Caco-2 (cell line): ENCODE measurements around the gene REM2. TPM values are rescaled to one million over a fixed set of nuclear protein-coding genes. Genes with fewer than 3 reads are reported as not detected.

Experiments used
- BruUV-seq: library from RNA; stranded (reverse); fragments of 400-500 nt; replicated peaks from 2 replicates; lab custom pipeline; 2021; lab: Mats Ljungman, UMichigan
- CTCF ChIA-PET: fragments of 300-600 bp; sonication (Branson Sonifier 250); formaldehyde crosslinking; loops from one replicate; lab custom pipeline; 2022; ENCODE audit warnings: antibody characterized with exemption; lab: Charles Lee
- POLR2A ChIA-PET: fragments of 300-600 bp; sonication (Branson Sonifier 250); formaldehyde crosslinking; loops from one replicate; lab custom pipeline; 2022; ENCODE audit warnings: antibody characterized with exemption; lab: Charles Lee
- DNase-seq, 2 experiments: peaks; one replicate each; pipeline versions ENCODE4 v3.0.0 to v3.0.0-alpha.2; 2020 to 2022
- H3K27me3 ChIP-seq: replicated peaks from 2 replicates; pipeline ENCODE4 v1.6.0; 2011; ENCODE audit warnings: low read length; ENCODE audit not compliant: control insufficient read depth, insufficient read depth
- H3K36me3 ChIP-seq: 2 replicates; pipeline ENCODE4 v1.5.1; 2011; ENCODE audit warnings: low read length; ENCODE audit not compliant: control insufficient read depth, insufficient read depth
- H3K4me1 ChIP-seq: fragments of 250-450 bp; sonication (Bioruptor Pico); 2 replicates; pipeline ENCODE4 v1.5.1; 2020; ENCODE audit warnings: mild to moderate bottlenecking
- H3K4me3 ChIP-seq: 2 replicates; pipeline ENCODE4 v1.5.1; 2011; ENCODE audit warnings: low read depth, mild to moderate bottlenecking, control low read depth, low read length
- H3K9me3 ChIP-seq: fragments of 250-450 bp; sonication (Bioruptor Pico); 2 replicates; pipeline ENCODE4 v1.5.1; 2020; ENCODE audit warnings: mild to moderate bottlenecking, moderate library complexity
- H3K27ac Mint-ChIP-seq: one replicate; pipeline ENCODE4 v1.8.0; 2022; ENCODE audit warnings: mixed read lengths; ENCODE audit not compliant: unreplicated experiment
- H3K27me3 Mint-ChIP-seq: one replicate; pipeline ENCODE4 v1.8.0; 2022; ENCODE audit warnings: mixed read lengths; ENCODE audit not compliant: insufficient read depth, unreplicated experiment
- H3K36me3 Mint-ChIP-seq: one replicate; pipeline ENCODE4 v1.8.0; 2022; ENCODE audit warnings: mild to moderate bottlenecking, mixed read lengths; ENCODE audit not compliant: insufficient read depth, unreplicated experiment
- H3K4me1 Mint-ChIP-seq: one replicate; pipeline ENCODE4 v1.8.0; 2022; ENCODE audit warnings: low read depth, mixed read lengths; ENCODE audit not compliant: unreplicated experiment
- H3K4me3 Mint-ChIP-seq: one replicate; pipeline ENCODE4 v1.8.0; 2022; ENCODE audit warnings: mild to moderate bottlenecking, moderate library complexity, mixed read lengths; ENCODE audit not compliant: unreplicated experiment
- H3K9me3 Mint-ChIP-seq: one replicate; pipeline ENCODE4 v1.8.0; 2022; ENCODE audit warnings: mixed read lengths; ENCODE audit not compliant: unreplicated experiment
- CTCF ChIP-seq, 2 experiments: fragments of 200-600 bp in 1 of 2; IDR thresholded peaks; 1 replicate in 1 of 2; 2 replicates in 1 of 2; pipeline versions ENCODE4 v1.5.1 to v1.8.0; 2011 to 2022; ENCODE audit warnings: antibody characterized with exemption in 1 of 2, control low read depth in 1 of 2, inconsistent platforms in 1 of 2, low read depth in 1 of 2, low read length in 1 of 2, mild to moderate bottlenecking in 1 of 2, moderate library complexity in 1 of 2; ENCODE audit not compliant: insufficient read depth in 1 of 2, severe bottlenecking in 1 of 2, unreplicated experiment in 1 of 2
- intact Hi-C: fragments of 100-400 bp; cut with micrococcal nuclease; formaldehyde crosslinking; loops from one replicate; pipeline ENCODE4 v1.10.0; 2022; ENCODE audit not compliant: unreplicated experiment
- total RNA-seq: library from RNA; stranded (reverse); gene quantifications from 2 replicates; pipeline ENCODE4 v1.2.3, GENCODE V29; 2022

The REM2 gene
- total RNA-seq, 1 experiment from 2014 or later: 0.41 TPM

- Mint-ChIP-seq H3K27me3 (no peaks in the 10 kb centered on the region), H3K4me3 (no peak overlapping the region), H3K27ac (no peak overlapping the region), H3K36me3 (peaks cover 78% of the 10 kb centered on the region), H3K4me1 (no peaks in the 10 kb centered on the region), H3K9me3 (no peaks in the 10 kb centered on the region)
- ChIA-PET POLR2A (interaction anchor here (0.6 kb wide), 1 partner anchor 39 kb away, joined by 4 read pairs; no protein-coding TSS in a partner anchor), CTCF (no interaction called here)
- Histone ChIP-seq H3K4me1 (no peaks in the 10 kb centered on the region), H3K9me3 (no peaks in the 10 kb centered on the region), H3K36me3 (peaks cover 10% of the 10 kb centered on the region), H3K4me3 (no peak overlapping the region), H3K27me3 (no peaks in the 10 kb centered on the region)
- no peak for TF ChIP-seq CTCF (IDR thresholded peaks at IDR 0.05; ENCODE audit: insufficient read depth in 1 of 2, low read depth in 1 of 2, low read length in 1 of 2, severe bottlenecking in 1 of 2, unreplicated experiment in 1 of 2)
- no TSS peak for BruUV-seq
- DNase-seq: no peak
- intact Hi-C loops: no loop called here
These were observed 22.6 kb downstream of the REM2 start for GRCh38 chr14:22905627-22906026.

GRCh38 chr14:22906073-22906472 is 23.1 kb downstream of the REM2 start:
- BruUV-seq: no TSS peak
- Mint-ChIP-seq H3K4me1 (no peaks in the 10 kb centered on the region), H3K36me3 (peaks cover 78% of the 10 kb centered on the region), H3K27ac (no peak overlapping the region), H3K4me3 (no peak overlapping the region), H3K27me3 (no peaks in the 10 kb centered on the region), H3K9me3 (no peaks in the 10 kb centered on the region)
- intact Hi-C loops: no loop called here
- ChIA-PET POLR2A (no interaction called here), CTCF (no interaction called here)
- TF ChIP-seq CTCF (IDR thresholded peaks at IDR 0.05; ENCODE audit: insufficient read depth in 1 of 2, low read depth in 1 of 2, low read length in 1 of 2, severe bottlenecking in 1 of 2, unreplicated experiment in 1 of 2): no peak
- no peak for DNase-seq
- Histone ChIP-seq H3K9me3 (no peaks in the 10 kb centered on the region), H3K4me1 (no peaks in the 10 kb centered on the region), H3K27me3 (no peaks in the 10 kb centered on the region), H3K36me3 (peaks cover 10% of the 10 kb centered on the region), H3K4me3 (no peak overlapping the region)

GRCh38 chr14:22907429-22907828 is 24.4 kb downstream of the REM2 start:
- intact Hi-C loops: no loop called here
- H3K4me1 Mint-ChIP-seq: no peaks in the 10 kb centered on the region
- no TSS peak for BruUV-seq
- CTCF ChIA-PET: no interaction called here
- peaks cover 71% of the 10 kb centered on the region for H3K36me3 Mint-ChIP-seq
- POLR2A ChIA-PET: no interaction called here
- Histone ChIP-seq H3K9me3 (no peaks in the 10 kb centered on the region), H3K27me3 (no peaks in the 10 kb centered on the region), H3K36me3 (peaks cover 9% of the 10 kb centered on the region), H3K4me1 (no peaks in the 10 kb centered on the region), H3K4me3 (no peak overlapping the region)
- no peak overlapping the region for H3K4me3 Mint-ChIP-seq
- no peaks in the 10 kb centered on the region for H3K9me3 Mint-ChIP-seq
- H3K27ac Mint-ChIP-seq: no peak overlapping the region
- no peak for TF ChIP-seq CTCF (IDR thresholded peaks at IDR 0.05; ENCODE audit: insufficient read depth in 1 of 2, low read depth in 1 of 2, low read length in 1 of 2, severe bottlenecking in 1 of 2, unreplicated experiment in 1 of 2)
- DNase-seq: no peak
- no peaks in the 10 kb centered on the region for H3K27me3 Mint-ChIP-seq
